Measurements from ENCODE around the gene TMC6. TPM values are rescaled to one million over a fixed set of nuclear protein-coding genes. Genes with fewer than 3 reads are reported as not detected.
A peak's percentile ranks its signal among the peaks of the same experiment; 100 is the strongest.

The TMC6 gene
- total RNA-seq, 1 experiment from 2014 or later = 97.7 TPM

GRCh38 chr17:78130437-78131101, 2.0 kb upstream of the TMC6 start, which contains the start of gene TMC8:
TMC8 (plus strand) TSS chr17:78130771; CDS start chr17:78131589, 818 bp downstream.
- Histone ChIP-seq H3K4me3 (peak within 1 kb of the TSS; percentile 60; the same call in 1 of the 2 replicates), H3K27ac (no peak within 1 kb of the TSS)

GRCh38 chr17:78130090-78130436, 1.5 kb upstream of the TMC6 start:
- H3K79me2 ChIP-seq (ENCODE audit: low read depth) = peaks cover 13% of the 10 kb centered on the region
- no TSS peak for BruUV-seq (replicated peaks)
- H4K20me1 ChIP-seq (ENCODE audit: insufficient read depth) = no peaks in the 10 kb centered on the region
- no peak for DNase-seq
- no peaks in the 10 kb centered on the region for H3K9me3 ChIP-seq (ENCODE audit: insufficient read depth, low read depth)
- H2AFZ ChIP-seq = no peak overlapping the region
- H3K4me1 ChIP-seq (replicated peaks; ENCODE audit: insufficient read depth) = peaks cover 19% of the 10 kb centered on the region
- no peak overlapping the region for H3K27ac ChIP-seq
- POLR2A ChIA-PET (ENCODE audit: unreplicated experiment) = interaction anchor here (0.6 kb wide), 1 partner anchor 10 kb away, joined by 6 read pairs; no protein-coding TSS in a partner anchor
- H3K9me2 ChIP-seq (ENCODE audit: insufficient read depth) = no peaks in the 10 kb centered on the region
- CTCF ChIA-PET = interaction anchor here (0.6 kb wide), 2 partner anchors 36 to 39 kb away, joined by 3 to 4 read pairs; no protein-coding TSS in a partner anchor
- TF ChIP-seq EZH2 (IDR thresholded peaks at IDR 0.05; ENCODE audit: low read depth) (no peak), CTCF (conservative IDR thresholded peaks at IDR 0.05) (no peak)
- H3K4me3 ChIP-seq = no peak overlapping the region
- intact Hi-C loops (cut with micrococcal nuclease; ENCODE audit: unreplicated experiment) = no loop called here
- H3K4me2 ChIP-seq = no peak overlapping the region
- peaks cover 19% of the 10 kb centered on the region; the same call in 1 of the 2 replicates for H3F3A ChIP-seq (ENCODE audit: insufficient read depth, low read depth)
- H3K36me3 ChIP-seq (ENCODE audit: low read depth) = no peaks in the 10 kb centered on the region
- H3K27me3 ChIP-seq (ENCODE audit: insufficient read depth, low read depth) = no peaks in the 10 kb centered on the region

More at GRCh38 chr17:78130437-78131101, 2.0 kb upstream of the TMC6 start, which contains the start of gene TMC8:
- Histone ChIP-seq H3K27me3 (ENCODE audit: insufficient read depth, low read depth) (no peaks in the 10 kb centered on the region), H3K9me3 (ENCODE audit: insufficient read depth, low read depth) (no peaks in the 10 kb centered on the region), H3K36me3 (ENCODE audit: low read depth) (no peaks in the 10 kb centered on the region), H3K4me1 (replicated peaks; ENCODE audit: insufficient read depth) (peaks cover 19% of the 10 kb centered on the region), H4K20me1 (ENCODE audit: insufficient read depth) (no peaks in the 10 kb centered on the region), H3K4me2 (peak within 1 kb of the TSS; percentile 96), H2AFZ (no peak within 1 kb of the TSS), H3K9me2 (ENCODE audit: insufficient read depth) (no peaks in the 10 kb centered on the region), H3K79me2 (ENCODE audit: low read depth) (peaks cover 13% of the 10 kb centered on the region), H3F3A (ENCODE audit: insufficient read depth, low read depth) (peaks cover 19% of the 10 kb centered on the region; the same call in 1 of the 2 replicates)
- intact Hi-C loops (cut with micrococcal nuclease; ENCODE audit: unreplicated experiment) = no loop called here
- ChIA-PET CTCF (interaction anchor here (0.6 kb wide), 1 partner anchor 35 kb away, joined by 4 read pairs; no protein-coding TSS in a partner anchor), POLR2A (ENCODE audit: unreplicated experiment) (interaction anchor here (0.6 kb wide), 2 partner anchors 10 to 46 kb away, joined by 4 to 6 read pairs; no protein-coding TSS in a partner anchor)
- BruUV-seq (replicated peaks) = no TSS peak
- no peak for DNase-seq
- TF ChIP-seq EZH2 (IDR thresholded peaks at IDR 0.05; ENCODE audit: low read depth) (no peak), CTCF (conservative IDR thresholded peaks at IDR 0.05) (no peak)

GRCh38 chr17:78129351-78130089, 965 bp upstream of the TMC6 start:
- Histone ChIP-seq H3K4me1 (replicated peaks; ENCODE audit: insufficient read depth) (peaks cover 19% of the 10 kb centered on the region), H3K36me3 (ENCODE audit: low read depth) (no peaks in the 10 kb centered on the region), H3K79me2 (ENCODE audit: low read depth) (peaks cover 13% of the 10 kb centered on the region), H2AFZ (no peak overlapping the region), H3K4me2 (peak overlapping the region; percentile 96; the same call in 1 of the 2 replicates), H3K9me2 (ENCODE audit: insufficient read depth) (no peaks in the 10 kb centered on the region), H3K27me3 (ENCODE audit: insufficient read depth, low read depth) (no peaks in the 10 kb centered on the region), H3K27ac (no peak overlapping the region), H4K20me1 (ENCODE audit: insufficient read depth) (no peaks in the 10 kb centered on the region), H3K4me3 (peak overlapping the region; percentile 49; the same call in 1 of the 2 replicates), H3K9me3 (ENCODE audit: insufficient read depth, low read depth) (no peaks in the 10 kb centered on the region), H3F3A (ENCODE audit: insufficient read depth, low read depth) (peaks cover 19% of the 10 kb centered on the region; the same call in 1 of the 2 replicates)
- no peak for DNase-seq
- intact Hi-C loops (cut with micrococcal nuclease; ENCODE audit: unreplicated experiment) = loop anchor here (2.0 kb wide), 1 partner anchor 57 kb away; the partner anchor contains the start of genes AFMID and TK1
- ChIA-PET POLR2A (ENCODE audit: unreplicated experiment) (interaction anchor here (0.7 to 0.8 kb wide), 2 partner anchors 13 to 16 kb away, joined by 3 to 21 read pairs; no protein-coding TSS in a partner anchor), CTCF (interaction anchor here (0.6 kb wide), 1 partner anchor 38 kb away, joined by 3 read pairs; no protein-coding TSS in a partner anchor)
- TF ChIP-seq CTCF (conservative IDR thresholded peaks at IDR 0.05) (no peak), EZH2 (IDR thresholded peaks at IDR 0.05; ENCODE audit: low read depth) (no peak)
- no TSS peak for BruUV-seq (replicated peaks)
